ENCODE measurements around the gene ACAA2.

Gene ACAA2

GRCh38 chr18:49734836-49735235 lies 78.5 kb downstream of the ACAA2 start:
- H3K27ac ChIP-seq, result no peak overlapping the region
- ChIA-PET CTCF (no interaction called here), POLR2A (ENCODE audit: low non-redundant PET) (no interaction called here)
- no peak for TF ChIP-seq CTCF (conservative IDR thresholded peaks at IDR 0.05; ENCODE audit: low read depth)
- DNase-seq (ENCODE audit: low spot score), result no peak

GRCh38 chr18:49733896-49734585 lies 79.3 kb downstream of the ACAA2 start:
- ChIA-PET POLR2A (ENCODE audit: low non-redundant PET) (no interaction called here), CTCF (no interaction called here)
- no peak for DNase-seq (ENCODE audit: low spot score)
- TF ChIP-seq CTCF (conservative IDR thresholded peaks at IDR 0.05; ENCODE audit: low read depth), result no peak
- H3K27ac ChIP-seq, result no peak overlapping the region

DNA sequence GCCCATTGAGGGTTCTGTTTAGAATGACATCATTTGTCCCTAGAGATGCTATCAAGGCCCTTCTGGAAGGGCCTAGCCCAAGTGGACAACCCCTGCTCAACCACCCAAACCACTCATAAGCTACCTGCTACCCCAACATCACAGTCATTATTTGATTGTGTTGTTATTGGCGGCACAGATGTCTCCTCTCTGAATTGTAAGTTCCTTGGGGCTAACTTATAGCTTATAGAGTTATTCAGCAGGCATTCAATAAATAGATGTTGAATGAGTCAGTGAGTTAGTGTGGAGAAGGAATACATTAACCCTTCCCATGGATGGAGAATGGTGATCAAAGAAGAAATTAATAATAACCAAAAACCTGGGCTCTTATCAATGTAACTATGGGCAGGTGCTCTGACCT lies 80.0 kb downstream of the ACAA2 start:
- ChIA-PET POLR2A (ENCODE audit: low non-redundant PET) (no interaction called here), CTCF (no interaction called here)
- H3K27ac ChIP-seq, result no peak overlapping the region
- no peak for DNase-seq (ENCODE audit: low spot score)
- TF ChIP-seq CTCF (conservative IDR thresholded peaks at IDR 0.05; ENCODE audit: low read depth), result no peak

All from RWPE1 (cell line).